K562 (cell line): ENCODE results near the gene IL17REL. TPM values are rescaled to one million over a fixed set of nuclear protein-coding genes. Genes with fewer than 3 reads are reported as not detected.

Source experiments
- ATAC-seq: fragments of 200-7000 bp; cut with Tn5 transposase; 3 replicates; pipeline ENCODE4 v1.9.1; 2020; ENCODE audit warnings: moderate library complexity
- BruUV-seq: library from RNA; stranded (reverse); fragments of 400-500 nt; replicated peaks from 2 replicates; lab custom pipeline; 2021; lab: Mats Ljungman, UMichigan
- CTCF ChIA-PET: fragments of 300-600 bp; formaldehyde crosslinking; extraction: SDS; loops from one replicate; lab custom pipeline; 2021; ENCODE audit warnings: low intra/inter-chr PET ratio; lab: Yijun Ruan, JAX
- POLR2A ChIA-PET: fragments of 300-600, 350-650 bp; sonication (Branson Sonifier 250); formaldehyde crosslinking; extraction: SDS; loops from one replicate; lab custom pipeline; 2021; ENCODE audit warnings: antibody characterized with exemption, inconsistent platforms; lab: Yijun Ruan, JAX
- DNase-seq, 4 experiments: peaks; one replicate each; pipeline versions ENCODE4 v3.0.0 to v3.0.0-alpha.2; 2011 to 2018; ENCODE audit warnings: low spot score in 3 of 4, mixed read lengths in 3 of 4; ENCODE audit errors: extremely low read depth in 1 of 4
- FAIRE-seq: peaks from 2 replicates; lab custom pipeline; 2011; peaks lifted over from hg19 to GRCh38; lab: Jason Lieb, UNC
- H2AFZ ChIP-seq: 2 replicates; pipeline ENCODE4 v1.6.0; 2011; ENCODE audit warnings: low read depth, low read length, control low read depth, inconsistent platforms
- H3K27ac ChIP-seq: fragments of 200-600 bp; 3 replicates; pipeline ENCODE4 v1.8.0; 2011; ENCODE audit warnings: low read depth, mild to moderate bottlenecking, control low read depth, inconsistent platforms, low read length, moderate library complexity, mixed read lengths; ENCODE audit errors: extremely low read depth
- H3K27me3 ChIP-seq, 2 experiments: fragments of 300-600 bp in 1 of 2; 2 replicates in 1 of 2; 3 replicates in 1 of 2; pipeline versions ENCODE4 v1.6.0 to v1.8.0; 2011; ENCODE audit warnings: inconsistent platforms in 2 of 2, low read length in 2 of 2, mild to moderate bottlenecking in 1 of 2, mixed read lengths in 1 of 2, moderate library complexity in 1 of 2; ENCODE audit not compliant: control insufficient read depth in 2 of 2, insufficient read depth in 2 of 2
- H3K36me3 ChIP-seq: fragments of 300-600 bp; 3 replicates; pipeline ENCODE4 v1.8.0; 2011; ENCODE audit warnings: mild to moderate bottlenecking, low read length, inconsistent platforms; ENCODE audit not compliant: control insufficient read depth, insufficient read depth
- H3K4me1 ChIP-seq, 2 experiments: fragments of 200-600 bp in 1 of 2; replicated peaks in 1 of 2; 2 replicates in 1 of 2; 3 replicates in 1 of 2; pipeline versions ENCODE4 v1.5.1 to v1.8.0; 2011; ENCODE audit warnings: inconsistent platforms in 2 of 2, low read length in 2 of 2, mild to moderate bottlenecking in 1 of 2, mixed read lengths in 1 of 2, moderate library complexity in 1 of 2; ENCODE audit not compliant: control insufficient read depth in 2 of 2, insufficient read depth in 2 of 2
- H3K4me2 ChIP-seq: 2 replicates; pipeline ENCODE4 v1.6.1; 2011; ENCODE audit warnings: low read length, control low read depth, inconsistent platforms, mixed read lengths; ENCODE audit not compliant: insufficient read depth
- H3K4me3 ChIP-seq: fragments of 200-600 bp; sonication (generic), shearing (Covaris generic); 2 replicates; pipeline ENCODE4 v1.5.1; 2016; ENCODE audit warnings: control low read depth, inconsistent platforms
- H3K79me2 ChIP-seq: fragments of 200-600 bp; 3 replicates; pipeline ENCODE4 v1.8.0; 2011; ENCODE audit warnings: low read length, inconsistent platforms; ENCODE audit not compliant: control insufficient read depth, insufficient read depth
- H3K9ac ChIP-seq, 2 experiments: 2 replicates each; pipeline versions ENCODE4 v1.6.0 to v1.6.1; 2011; ENCODE audit warnings: low read depth in 2 of 2, low read length in 2 of 2, control low read depth in 1 of 2, inconsistent platforms in 1 of 2, mild to moderate bottlenecking in 1 of 2, mixed read lengths in 1 of 2; ENCODE audit not compliant: insufficient read depth in 1 of 2
- H3K9me1 ChIP-seq: one replicate; pipeline ENCODE4 v1.6.0; 2011; ENCODE audit warnings: inconsistent platforms, mild to moderate bottlenecking, low read length, moderate library complexity; ENCODE audit not compliant: control insufficient read depth, insufficient read depth
- H3K9me3 ChIP-seq: replicated peaks from 2 replicates; pipeline ENCODE4 v1.5.1; 2011; ENCODE audit warnings: low read depth, low read length, inconsistent platforms; ENCODE audit not compliant: control insufficient read depth, insufficient read depth
- H4K20me1 ChIP-seq: replicated peaks from 2 replicates; pipeline ENCODE4 v1.6.1; 2011; ENCODE audit warnings: low read length, inconsistent platforms, mixed read lengths; ENCODE audit not compliant: control insufficient read depth, insufficient read depth
- RBM39 ChIP-seq: fragments of 200-400 bp; formaldehyde crosslinking; optimal IDR thresholded peaks from 2 replicates; pipeline ENCODE3; 2018; ENCODE audit warnings: low read depth, low read length
- SPI1 ChIP-seq: IDR thresholded peaks from 2 replicates; pipeline ENCODE4 v1.6.1; 2011; ENCODE audit warnings: low read depth, low read length, control low read depth, borderline replicate concordance
- TCF7 ChIP-seq: sonication (generic); IDR thresholded peaks from 2 replicates; pipeline ENCODE4 v1.6.1; 2016; ENCODE audit warnings: antibody characterized with exemption, borderline replicate concordance
- WGBS: fragments of 100-300 bp; shearing (Covaris generic); methylation state at CpG from one replicate; pipeline ENCODE4 v1.1.6; 2016; ENCODE audit warnings: low coverage, mixed read lengths; ENCODE audit not compliant: insufficient coverage; ENCODE audit errors: missing lambda C conversion rate; 5-methylcytosine and 5-hydroxymethylcytosine counted together
- in situ Hi-C: fragments of 300-500 bp; cut with MboI; formaldehyde crosslinking; loops from 4 replicates; pipeline ENCODE4 v1.15.0; 2018; ENCODE audit warnings: inconsistent platforms, mixed read lengths
- intact Hi-C: fragments of 100-400 bp; cut with micrococcal nuclease; formaldehyde crosslinking; loops from 2 replicates; pipeline ENCODE4 v1.14.2; 2022
- polyA plus RNA-seq, 8 experiments: library from polyadenylated mRNA; depleted of rRNA in 4 of 8; stranded (reverse) in 5 of 8; unstranded in 3 of 8; fragments of >200 nt; fragmentation: Nextera tagmentation in 2 of 8; fragmentation: Illumina TruSeq in 1 of 8; extraction: Ambion mirVana in 2 of 8; extraction: Trizol in 1 of 8; gene quantifications; 2 replicates each; pipeline versions ENCODE4 v1.2.1 to v1.2.3, GENCODE V29; 2011 to 2014; ENCODE audit warnings: inconsistent platforms in 1 of 8, missing spikeins in 1 of 8
- total RNA-seq, 7 experiments: library from RNA; depleted of rRNA in 6 of 7; stranded (reverse); fragments of >200 nt in 6 of 7; fragmentation: Illumina TruSeq in 2 of 7; extraction: Trizol in 2 of 7; gene quantifications; 2 replicates each; pipeline versions ENCODE4 v1.2.1 to v1.2.3, GENCODE V29; 2011 to 2021; ENCODE audit warnings: low replicate concordance in 1 of 7

The IL17REL gene
- total and polyA plus RNA-seq, 9 of the 15 experiments (the other 6 are each of a cell fraction or from before 2014, with no cell fraction given): 0.05 to 0.42 (median 0.11) TPM; not detected in 4

DNA sequence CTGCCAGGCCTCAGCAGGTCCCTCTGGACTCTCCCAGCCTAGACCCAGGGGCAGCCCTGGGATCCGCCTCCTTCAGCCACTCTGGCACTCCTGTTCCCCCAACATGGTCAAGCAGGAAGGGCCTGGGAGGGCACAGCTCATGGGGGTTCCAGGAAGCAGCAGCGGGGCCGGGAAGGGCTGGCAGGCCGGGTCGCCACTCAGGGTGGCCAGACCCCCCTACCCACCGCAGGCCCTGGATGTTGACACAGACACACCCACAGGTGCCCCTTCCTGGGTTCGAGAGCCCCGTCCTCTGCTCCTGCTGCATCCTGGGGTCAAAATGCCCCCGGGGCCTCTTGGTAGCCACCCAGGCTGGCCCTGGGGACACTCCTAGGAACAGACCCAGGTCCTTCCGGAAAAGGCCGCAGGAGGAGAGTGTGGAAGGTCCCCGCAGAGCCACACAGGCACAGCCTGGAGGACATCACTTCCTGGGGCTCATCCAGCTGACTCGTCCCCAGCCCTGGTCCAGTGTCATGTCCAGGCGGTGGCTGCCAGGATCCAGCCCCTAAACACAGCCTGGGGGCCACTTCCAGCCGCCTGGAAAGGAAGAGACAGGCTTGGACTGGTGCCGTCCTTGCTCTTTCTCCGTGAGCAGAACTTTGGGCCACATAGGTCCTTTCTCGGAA lies 58.8 kb downstream of the IL17REL start:
- POLR2A ChIA-PET: no interaction called here
- no TSS peak for BruUV-seq

DNA sequence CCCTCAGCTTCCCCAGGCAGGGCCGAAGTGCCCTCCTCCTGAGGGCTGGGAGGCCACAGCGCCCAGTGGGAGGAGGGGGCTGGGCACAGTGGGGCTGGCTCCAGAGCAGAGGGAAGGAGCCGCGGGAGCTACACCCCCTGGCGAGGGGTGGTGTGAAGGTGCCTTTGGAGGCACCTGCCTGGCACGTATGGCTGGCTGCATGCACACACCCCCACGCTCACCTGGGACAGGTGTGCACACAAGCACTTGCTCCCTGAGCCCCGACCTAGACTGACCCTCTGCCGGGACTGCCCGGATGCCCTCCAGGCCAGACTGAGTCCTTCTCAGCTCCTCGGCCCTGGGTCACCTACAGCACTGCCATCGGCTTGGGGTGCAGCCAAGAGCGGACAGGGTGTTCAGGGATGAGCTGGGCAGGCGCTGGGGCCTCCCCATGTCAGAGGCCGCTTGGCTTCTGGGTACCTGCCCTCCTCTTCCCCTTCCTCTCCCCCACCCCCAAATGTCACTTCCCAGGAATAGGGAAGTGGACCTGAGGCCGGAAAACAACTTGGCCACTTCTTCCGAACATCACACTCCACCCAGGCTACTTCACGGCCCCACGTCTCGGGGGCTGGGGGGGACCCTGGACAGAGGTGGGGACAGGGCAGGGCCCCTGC lies 59.4 kb downstream of the IL17REL start:
- in situ Hi-C loops: no loop called here
- H3K79me2 ChIP-seq: no peaks in the 10 kb centered on the region
- ChIA-PET CTCF (no interaction called here), POLR2A (no interaction called here)
- WGBS: 79% methylated on average over 2 of the region's 20 CpGs
- no peak overlapping the region for H3K9ac ChIP-seq
- H3K27ac ChIP-seq: no peak overlapping the region
- H3K27me3 ChIP-seq: no peaks in the 10 kb centered on the region
- peaks cover 0 to 94% of the 10 kb centered on the region in 2 experiments; a peak in 3 of 5 replicates for H3K4me1 ChIP-seq
- no peaks in the 10 kb centered on the region for H3K9me3 ChIP-seq
- H4K20me1 ChIP-seq: no peaks in the 10 kb centered on the region
- H3K4me3 ChIP-seq: no peak overlapping the region
- FAIRE-seq (no peak), ATAC-seq (no peak), DNase-seq (no peak)
- TF ChIP-seq RBM39 (no peak), SPI1 (peak; percentile 80)
- no peak overlapping the region for H2AFZ ChIP-seq
- intact Hi-C loops: no loop called here
- no peak overlapping the region for H3K4me2 ChIP-seq
- no TSS peak for BruUV-seq
- no peaks in the 10 kb centered on the region for H3K36me3 ChIP-seq
- H3K9me1 ChIP-seq: no peaks in the 10 kb centered on the region

More for the DNA sequence above, 58.8 kb downstream of the IL17REL start:
- no peak for DNase-seq
- Histone ChIP-seq H3K4me1 (peaks cover 2 to 94% of the 10 kb centered on the region in 2 experiments; a peak in 4 of 5 replicates), H3K36me3 (no peaks in the 10 kb centered on the region), H2AFZ (no peak overlapping the region), H3K4me3 (no peak overlapping the region), H3K79me2 (no peaks in the 10 kb centered on the region), H3K9me1 (no peaks in the 10 kb centered on the region), H3K9ac (0 out of 4 replicates have a peak overlapping the region, but pooled peaks of 1 of the 2 experiments have one; percentile 32), H3K4me2 (no peak overlapping the region), H3K27ac (no peak overlapping the region), H3K9me3 (no peaks in the 10 kb centered on the region), H4K20me1 (no peaks in the 10 kb centered on the region), H3K27me3 (no peaks in the 10 kb centered on the region)
- WGBS: 45% methylated on average over 7 of the region's 18 CpGs
- FAIRE-seq: no peak
- CTCF ChIA-PET: no interaction called here
- no peak for ATAC-seq
- in situ Hi-C loops (no loop called here), intact Hi-C loops (no loop called here)
- TF ChIP-seq TCF7: no peak
